ENCODE results near the gene ITGB5.

DNA sequence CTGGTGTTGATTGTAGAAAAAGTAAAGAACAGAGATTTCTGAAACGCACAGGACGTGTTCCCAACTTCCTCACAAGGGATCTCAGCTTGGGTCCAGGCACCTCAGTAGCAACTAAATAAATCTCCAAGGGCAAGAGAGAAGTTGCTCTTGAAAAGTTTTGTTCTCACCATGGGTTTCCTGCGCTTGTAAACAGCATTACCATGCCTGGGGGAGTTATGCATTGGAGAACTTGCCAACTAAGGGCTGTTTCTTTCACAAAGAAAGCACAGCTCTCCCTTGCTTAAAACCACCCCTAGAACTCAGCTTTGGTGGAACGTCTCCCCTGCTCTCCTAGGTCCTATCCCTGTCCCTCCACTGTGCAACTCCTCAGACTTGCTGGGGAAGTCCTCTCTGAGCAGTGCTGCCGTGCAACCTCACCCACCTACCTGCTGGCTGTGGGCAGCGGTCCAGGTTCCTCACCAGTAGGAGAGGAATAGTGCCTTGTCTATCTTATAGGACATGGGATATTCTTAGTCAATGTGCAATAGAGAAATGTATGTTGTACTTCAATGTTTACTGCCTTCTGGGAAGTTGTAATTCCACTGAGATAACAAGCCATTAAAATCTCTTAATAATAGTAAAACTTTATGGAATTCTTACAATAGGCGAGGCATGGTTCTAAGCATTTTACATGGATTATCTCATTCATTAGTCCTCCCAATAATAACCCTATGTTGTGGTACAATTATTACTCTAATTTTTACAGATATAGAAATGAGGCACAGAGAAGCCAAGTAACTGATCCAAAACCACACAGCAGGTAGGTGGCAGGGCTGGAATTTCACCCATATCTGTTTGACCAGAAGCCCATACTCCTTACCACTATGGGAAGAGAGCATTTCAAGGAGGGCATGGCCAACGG, 105.4 kb downstream of the ITGB5 start:
- TF ChIP-seq EZH2phosphoT487 (IDR thresholded peaks at IDR 0.05; ENCODE audit: borderline replicate concordance) (no peak), POLR2A (IDR thresholded peaks at IDR 0.05; ENCODE audit: borderline replicate concordance, extremely low read depth, insufficient read depth, insufficient read length) (no peak)
